GM21825 (cell line): Measurements from ENCODE around the gene MORC2.

Experiments used
- ATAC-seq: cut with Tn5 transposase; IDR thresholded peaks from one replicate; pipeline ENCODE4 v1.9.1; 2021; ENCODE audit warnings: mild to moderate bottlenecking, moderate library complexity; ENCODE audit not compliant: unreplicated experiment

MORC2 gene

DNA sequence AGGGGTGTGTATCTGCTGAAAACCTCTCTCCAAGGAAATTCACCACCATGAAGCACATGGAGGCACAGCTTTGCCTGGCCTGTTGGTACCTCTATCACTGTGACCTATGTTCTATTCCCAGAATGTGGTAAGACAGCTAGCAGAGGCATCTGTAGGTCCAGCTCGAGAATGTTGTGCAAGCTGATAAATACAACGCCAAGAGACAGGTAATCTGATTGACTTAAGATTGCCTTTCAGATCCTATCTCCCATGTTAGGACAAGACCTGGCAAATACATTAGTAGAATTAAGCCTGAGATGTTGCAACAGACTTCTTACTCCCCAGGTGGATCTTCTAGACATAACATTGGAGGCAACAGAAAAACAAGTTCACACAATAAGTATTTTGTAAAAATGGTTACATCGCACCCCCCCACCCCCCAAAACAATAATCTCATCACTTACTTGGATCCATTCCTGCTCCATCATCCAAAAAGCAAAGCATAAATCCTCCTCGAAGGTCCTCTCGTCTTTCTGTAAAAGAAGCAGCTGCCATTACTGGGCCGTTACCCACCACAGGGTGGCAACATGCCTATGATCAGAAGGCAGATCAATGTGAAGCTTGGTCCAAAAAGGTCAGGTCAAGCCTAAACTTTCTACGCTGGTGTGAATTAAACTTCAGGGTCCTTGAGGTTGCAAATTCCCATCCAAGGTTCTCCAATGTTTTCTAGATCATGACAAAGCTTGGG, 18.5 kb downstream of the MORC2 start:
- no peak for ATAC-seq

DNA sequence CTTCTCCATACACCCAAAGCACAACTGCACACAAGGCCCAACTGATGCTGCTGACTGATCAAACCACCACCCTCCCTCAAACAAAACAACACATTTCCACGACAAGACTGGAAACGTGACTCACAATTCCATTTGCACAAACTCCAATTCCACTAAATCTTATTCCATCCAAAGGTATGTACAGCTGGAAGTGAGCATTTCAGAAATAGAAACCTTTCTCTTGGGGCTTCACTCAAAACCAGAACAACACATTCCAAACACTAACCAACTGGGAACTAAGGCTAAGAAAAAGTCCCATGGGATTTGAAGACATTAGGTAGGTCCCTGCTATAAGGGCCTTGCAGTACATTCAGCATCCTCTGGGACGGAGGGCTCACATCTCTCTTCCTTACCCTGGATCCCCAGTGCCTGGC, 19.6 kb downstream of the MORC2 start:
- no peak for ATAC-seq

DNA sequence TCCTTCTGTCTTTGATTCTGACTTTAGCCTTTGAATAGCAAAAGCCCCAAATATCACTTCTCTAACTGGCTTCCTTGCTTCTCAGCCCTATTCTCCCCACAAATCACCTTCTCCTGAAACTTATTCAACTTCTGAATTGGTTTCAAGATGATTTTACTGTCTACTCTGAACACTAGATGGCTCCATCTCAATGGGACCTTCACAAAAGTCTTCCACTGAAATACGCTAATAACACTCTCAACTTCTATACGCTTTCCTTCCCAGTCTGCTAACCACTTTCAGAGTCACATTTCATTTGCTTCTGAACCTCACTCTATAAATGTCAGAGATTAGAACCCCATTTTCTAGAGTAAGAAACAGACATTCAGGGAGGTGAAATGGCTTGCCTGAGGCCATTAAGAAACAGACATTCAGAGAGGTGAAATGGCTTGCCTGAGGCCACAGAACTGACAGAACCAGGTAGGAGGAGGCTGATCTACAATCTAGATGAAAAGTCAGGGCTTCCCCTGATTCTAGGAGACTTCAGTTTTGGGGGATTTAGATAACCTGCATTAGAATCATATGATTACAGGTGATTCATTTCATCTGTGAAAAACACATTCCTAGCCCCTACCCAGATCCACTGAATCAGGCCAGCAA, 20.6 kb downstream of the MORC2 start:
- no peak for ATAC-seq

DNA sequence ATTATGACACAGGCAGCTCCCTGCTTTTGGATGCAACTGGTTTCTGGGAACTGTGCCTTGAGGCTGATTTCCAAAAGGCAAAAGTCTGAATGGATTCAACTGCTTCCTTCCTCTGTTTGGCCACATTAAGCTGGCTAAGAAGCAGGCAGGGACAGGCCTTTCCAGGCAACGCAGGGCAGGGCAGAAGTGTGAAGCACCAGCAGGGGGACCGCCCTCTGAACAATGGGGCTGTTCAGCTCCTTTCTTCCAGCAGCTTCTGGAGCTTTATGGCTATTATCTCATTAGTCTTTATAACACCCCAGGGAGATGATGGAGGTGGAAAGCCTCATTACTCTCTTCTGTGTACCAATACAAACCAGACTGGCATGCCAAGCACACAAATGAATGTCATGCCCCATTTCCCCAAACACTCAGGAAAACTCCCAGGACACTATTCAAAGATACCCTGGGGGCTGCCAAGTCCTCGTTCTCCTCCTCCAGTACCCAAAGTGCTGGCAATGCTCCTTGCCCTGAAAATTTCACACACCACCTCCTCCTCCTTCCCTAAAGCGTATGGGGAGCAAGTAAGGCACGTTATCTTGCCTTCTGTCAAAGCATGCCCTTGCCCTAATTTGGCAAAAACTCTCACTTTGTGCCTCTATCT, 21.3 kb downstream of the MORC2 start:
- ATAC-seq = no peak

DNA sequence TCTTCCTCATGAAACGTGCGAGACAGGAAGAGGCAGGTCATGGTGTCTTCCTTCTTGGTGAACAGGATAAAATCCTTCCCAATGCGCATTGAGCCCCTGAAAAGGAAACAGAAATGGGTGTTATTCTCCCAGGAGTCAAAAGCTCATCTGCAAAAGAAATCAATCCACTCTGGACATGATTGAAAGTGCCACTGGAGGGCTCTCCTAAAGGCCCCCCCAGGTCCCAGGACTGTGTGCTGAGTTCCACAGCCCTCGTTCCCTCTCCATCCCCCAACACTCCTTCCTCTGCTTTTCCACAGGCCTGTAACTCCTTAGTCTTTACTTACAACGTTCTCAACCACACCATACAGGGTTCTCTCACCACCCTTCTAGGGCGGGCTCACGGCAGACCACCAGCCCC, 22.2 kb downstream of the MORC2 start:
- no peak for ATAC-seq

DNA sequence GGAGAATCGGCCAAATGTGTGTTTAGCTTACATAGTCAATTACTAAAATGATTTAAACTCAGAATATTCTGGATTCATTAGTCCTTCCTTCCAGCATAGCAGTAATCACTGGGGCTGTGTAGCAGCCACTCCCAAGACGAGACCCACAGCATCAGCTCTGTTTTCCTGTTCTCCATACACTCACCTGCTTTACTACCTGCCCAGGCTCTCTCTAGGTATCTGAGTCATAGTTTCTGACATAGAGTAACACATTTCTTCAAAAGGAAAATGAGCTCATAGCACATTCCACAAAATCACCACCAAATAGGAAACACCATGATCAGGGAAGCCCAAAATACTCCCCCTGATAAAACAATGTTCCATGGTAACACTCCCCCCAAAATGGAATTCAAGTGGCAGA, 22.9 kb downstream of the MORC2 start:
- no peak for ATAC-seq

DNA sequence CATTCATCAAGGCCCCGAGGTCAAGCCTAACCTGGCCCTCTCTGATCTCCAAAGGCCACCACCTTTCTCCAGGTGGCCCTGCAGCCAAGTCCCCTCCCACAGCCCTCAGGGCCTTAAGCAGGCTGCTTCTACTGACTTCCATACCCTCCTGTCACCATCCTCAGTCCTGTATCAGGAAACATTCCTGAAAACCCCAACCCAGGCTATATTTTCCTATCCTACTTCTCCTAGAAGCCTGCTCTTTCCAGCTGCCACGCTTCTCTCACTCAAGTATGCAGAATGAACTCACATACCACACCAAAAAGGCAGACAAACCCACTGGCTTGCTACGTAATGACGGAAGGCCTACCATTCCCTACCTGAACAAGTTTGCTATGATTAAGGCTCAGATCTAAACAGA, 23.6 kb downstream of the MORC2 start:
- no peak for ATAC-seq

DNA sequence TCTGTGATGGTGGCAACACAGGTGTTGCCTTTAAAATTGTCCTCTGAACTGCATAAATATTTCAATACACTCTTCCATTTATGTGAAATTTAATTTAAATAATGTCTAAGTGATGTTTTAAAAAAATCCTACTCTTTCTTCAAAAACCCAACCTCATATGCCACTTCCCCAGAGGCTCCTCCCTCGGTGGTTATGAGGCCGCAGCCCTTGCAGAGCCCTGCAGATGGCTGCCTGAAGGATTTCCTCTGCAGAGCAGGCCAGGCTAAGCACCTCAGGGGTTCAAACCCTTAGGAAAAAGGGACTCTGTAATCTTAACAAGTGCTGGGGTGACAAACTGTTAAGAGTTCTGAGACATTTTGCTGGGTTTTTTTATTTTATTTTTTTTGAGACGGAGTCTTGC, 25.2 kb downstream of the MORC2 start:
- ATAC-seq = no peak

DNA sequence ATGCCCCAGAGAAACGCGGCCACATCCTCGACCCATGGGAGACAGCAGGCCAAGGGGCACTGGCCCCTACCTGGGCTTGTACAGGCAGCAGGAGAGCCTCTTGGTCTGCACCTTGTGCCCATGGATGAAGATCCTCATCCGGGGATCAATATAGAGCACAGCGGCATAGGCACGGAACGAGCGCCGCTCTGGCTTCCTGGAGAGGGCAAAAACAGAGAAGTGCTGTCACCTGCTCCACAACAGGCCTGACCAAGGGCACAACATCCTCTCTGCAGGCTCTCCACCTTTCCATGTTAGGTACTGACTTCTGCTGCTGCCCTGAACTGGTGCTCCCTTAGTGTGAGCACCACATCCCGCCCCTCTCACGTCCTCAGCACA, 27.2 kb downstream of the MORC2 start:
- ATAC-seq = no peak

DNA sequence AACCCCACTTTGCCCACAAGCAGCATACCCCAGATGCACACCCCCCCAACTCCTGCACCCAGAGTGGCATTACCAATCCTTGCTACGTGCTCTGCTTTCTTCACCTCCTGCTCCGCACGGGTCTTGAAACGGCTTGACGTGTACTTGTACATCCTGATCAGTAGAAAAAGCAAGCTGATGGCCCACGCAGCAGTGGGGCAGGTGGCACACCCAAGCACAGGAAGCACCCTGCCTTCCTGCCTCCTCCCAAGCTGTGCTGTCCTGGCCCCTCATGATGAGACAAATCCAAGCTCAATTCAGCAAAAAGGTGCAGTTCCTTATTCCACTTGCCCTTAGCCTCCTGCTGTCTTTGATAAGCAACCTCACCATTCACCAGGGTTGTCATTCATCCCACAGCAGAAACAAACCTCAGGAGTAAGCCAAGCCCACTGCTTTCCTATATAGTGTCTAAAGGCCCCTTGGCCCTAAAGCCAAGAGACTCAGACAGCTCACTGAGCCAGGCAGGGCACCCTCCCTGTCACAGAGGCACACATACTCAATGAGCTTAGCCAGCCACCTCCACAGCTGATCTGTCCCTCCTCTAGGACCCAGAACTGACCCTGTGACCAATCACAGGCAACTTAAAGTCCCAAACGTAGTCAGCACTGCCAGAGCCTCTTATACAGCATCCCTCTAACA, 27.8 kb downstream of the MORC2 start:
- ATAC-seq = no peak

DNA sequence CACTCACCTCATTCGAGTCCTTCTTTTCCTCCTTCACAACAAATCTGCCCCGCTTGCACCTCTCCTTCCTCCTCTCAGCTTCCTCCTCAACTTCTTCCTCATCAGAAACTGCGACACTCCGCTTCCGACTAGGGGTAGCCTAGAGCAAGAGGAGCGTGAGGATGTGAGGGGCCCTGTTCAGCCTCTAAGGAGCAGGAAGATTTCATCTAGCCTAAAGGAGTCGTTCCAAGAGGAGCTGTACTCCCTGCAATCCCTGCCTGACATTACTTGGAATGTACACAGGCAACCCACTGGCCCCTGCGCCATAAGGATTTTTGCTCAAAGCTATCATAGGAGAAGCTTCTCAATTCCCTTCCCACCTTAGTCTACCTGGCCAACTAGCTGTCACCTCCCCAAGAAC, 34.5 kb downstream of the MORC2 start:
- no peak for ATAC-seq

DNA sequence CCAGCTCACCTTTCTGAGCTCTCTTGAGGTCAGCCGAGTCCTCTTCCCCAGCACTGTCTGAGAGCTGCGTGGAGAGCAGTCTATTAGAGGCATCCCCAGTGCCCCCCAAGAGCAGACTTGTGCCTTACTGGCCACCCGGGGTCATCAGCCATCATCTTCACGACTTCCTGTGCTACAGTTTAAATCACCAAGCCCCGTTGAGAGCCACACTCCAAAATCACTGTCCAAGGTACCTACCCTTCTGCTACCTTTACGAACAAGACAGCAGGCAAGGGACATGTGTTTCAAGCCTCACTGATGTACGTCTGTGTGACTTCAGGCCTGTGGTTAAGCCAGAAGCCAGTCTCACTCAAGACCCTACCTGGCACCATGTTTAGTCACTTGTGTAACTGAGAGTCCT, 35.1 kb downstream of the MORC2 start:
- ATAC-seq = no peak

DNA sequence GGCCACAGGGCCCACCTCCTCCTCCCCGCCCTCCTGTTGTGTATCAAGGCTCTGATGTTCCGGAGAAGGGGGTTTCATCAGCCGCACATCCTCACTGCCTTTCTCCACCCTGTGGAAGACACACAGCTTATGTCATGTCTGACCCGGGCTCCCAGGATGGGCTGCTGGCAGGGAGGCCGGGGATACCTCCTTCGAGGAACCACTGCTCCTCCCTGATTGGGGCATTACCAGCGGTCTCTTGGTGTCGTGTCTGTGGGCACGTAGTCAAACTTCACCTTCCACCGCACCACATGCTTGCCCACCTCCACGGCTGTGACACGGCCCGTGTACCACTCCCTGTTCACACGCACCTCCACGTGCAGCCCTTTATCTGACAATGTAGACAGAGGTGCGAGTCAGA, 35.9 kb downstream of the MORC2 start:
- ATAC-seq = no peak

DNA sequence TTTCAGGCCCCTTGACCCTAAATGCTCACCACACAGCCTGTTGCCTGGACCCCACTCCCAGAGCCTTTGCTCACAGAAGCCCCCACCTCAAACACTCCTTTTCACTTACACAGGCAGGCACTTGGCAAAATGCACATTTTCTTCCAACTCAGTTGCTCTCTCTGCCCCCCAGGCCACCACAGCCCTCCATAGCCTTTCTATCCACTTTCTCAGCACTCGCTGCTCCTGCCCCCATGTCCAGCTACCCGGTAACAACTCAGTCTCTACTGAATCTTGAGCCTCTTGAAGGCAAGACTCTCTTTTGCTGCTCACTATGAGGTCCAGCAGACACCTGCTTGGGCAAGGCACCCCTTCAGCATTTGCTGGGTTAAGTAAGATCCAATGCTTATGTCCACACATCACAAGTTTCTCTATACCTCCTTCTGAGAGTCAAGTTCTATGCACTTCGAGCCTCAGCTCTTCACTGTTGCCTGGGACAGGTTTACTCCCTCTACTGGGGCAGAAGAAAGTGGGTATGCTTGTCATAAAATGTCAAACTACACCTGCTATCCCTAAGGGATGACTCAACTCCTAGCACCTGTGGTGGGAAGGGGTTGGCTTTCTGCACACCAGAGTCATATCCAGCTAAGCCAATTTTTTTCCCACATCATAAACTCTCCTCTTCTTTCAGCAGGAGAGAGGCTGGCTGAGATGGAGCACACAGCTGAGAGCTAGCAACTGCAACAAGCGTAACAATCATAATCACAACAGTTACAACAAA, 36.9 kb downstream of the MORC2 start:
- no peak for ATAC-seq

DNA sequence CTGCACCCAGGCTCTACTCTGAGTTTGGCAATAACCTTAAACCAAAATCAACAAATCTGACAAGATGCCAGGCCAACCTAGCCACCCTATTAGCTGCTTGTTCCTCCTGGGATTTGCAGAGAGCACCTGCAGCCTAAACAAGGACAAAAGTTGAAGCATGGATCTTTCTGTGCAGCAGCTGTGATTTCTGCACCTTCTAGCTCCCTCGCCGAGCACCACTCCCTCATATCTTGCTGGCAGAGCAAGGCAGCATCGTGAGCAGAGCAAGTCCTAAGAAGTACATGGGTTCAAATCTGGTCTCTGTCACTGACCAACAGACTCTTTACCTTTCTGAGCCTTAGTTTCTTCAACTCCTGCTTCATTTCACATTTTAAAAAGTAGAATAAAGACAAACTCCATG, 38.3 kb downstream of the MORC2 start:
- no peak for ATAC-seq

DNA sequence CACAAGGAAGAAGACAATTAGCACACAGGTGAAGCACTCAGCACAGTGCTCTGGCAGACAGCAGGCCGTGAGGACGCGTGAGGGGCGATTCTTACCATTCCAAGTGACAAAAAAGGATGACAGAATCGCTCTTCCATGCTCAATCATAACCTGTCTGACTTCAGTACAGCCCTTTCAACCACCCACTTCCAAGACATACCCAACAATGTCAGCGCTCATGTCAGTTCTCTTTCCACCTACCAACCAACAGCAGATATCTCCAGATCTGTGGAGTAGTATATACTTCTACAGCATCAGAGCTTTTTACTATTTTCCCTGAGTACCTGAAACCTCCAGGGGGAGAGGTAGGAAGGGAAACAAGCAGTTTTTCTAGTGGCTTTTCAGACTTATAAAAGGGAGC, 40.2 kb downstream of the MORC2 start:
- ATAC-seq = no peak

DNA sequence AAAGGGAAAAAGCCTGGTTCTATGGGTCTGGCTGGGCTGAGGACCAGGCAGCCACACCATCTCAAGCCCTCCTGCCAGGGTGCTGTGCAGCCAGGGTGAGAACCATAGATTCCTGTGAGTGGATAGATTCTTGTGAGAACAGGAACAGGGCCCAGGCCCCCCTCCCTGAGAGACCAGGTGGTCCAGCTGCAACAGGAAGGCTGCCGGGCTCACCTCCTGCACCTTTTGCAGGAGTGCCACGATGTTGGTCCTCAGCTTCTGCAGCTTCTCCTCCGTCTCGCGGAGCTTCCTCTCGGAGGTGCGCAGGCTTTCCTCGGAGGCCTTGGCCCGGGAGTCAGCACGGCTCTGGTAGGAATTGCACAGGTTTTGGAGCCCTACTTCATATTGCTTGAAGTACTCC, 40.8 kb downstream of the MORC2 start:
- no peak for ATAC-seq

DNA sequence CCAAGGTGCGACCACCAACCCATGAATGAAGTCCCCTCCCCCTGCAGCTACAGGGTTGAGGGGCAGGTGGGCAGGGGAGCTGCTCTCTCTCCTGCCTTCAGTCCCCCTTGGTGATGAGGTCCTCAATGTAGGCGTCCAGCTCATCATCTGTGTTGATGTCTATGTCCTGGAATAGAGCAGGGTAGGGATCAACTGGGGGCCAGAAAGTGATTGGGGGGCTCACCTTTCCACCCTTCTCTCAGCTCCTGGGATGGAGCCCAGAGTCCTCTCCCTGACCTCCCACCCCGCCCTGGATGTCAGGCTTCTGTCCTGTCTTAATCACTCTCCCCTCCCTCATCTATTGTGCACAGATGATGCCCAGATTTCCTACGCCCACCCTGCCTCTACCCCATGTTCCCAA, 41.9 kb downstream of the MORC2 start:
- ATAC-seq = no peak

DNA sequence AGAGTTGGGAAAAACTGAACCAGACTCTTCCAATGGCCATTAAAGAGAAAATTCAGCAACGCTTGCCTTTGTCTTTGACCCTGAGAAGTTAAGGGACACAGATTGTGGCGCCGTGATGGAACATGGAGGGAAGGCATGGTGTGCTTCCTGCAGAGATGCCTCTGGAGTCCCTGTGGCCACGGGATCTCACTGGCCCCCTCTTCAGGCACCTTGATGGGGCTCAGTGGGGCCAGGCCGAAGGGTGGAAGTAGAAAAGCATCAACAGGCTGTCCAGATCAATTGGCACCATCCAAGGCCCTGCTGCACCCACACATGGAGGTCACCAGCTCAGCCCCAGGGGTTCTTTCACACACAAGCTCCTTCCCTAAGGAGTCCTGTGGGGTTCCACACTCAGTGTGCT, 42.9 kb downstream of the MORC2 start:
- ATAC-seq = no peak

DNA sequence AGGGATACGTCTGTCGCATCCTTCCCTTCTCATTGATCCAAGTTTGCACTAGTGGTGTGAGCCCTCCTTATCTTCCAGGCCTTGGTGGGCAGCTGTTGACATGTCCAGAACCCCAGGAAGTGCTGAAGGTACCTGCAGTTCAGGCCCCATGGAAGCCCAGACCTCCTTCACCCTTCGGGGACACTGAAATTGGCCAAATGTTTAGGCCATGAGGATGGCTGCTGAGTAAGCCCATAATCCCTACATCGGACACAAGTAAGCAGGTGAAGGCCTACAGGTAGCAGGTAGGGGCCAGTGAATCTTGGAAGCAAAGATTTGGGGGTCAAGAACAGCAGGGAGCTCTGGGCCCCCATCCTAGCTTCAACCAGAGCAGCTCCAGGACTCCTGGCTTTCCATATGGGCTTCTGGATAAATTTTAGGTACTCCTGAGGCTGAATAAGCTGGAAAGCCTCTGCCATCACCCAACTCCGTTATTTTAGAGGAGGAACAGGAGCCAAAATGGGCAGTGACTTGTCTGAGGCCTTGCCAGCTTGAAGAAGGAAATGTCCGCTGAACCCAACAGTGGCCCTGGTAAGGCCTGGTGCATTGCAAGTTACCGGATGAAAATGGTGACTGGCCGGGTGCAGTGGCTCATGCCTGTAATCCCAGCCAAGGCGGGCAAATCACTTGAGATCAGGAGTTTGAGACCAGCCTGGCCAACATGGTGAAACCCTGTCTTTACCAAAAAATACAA, 45.2 kb downstream of the MORC2 start:
- ATAC-seq = no peak
